ENCODE measurements around the gene PALB2. TPM values are rescaled to one million over a fixed set of nuclear protein-coding genes. Genes with fewer than 3 reads are reported as not detected.

The PALB2 gene
- total RNA-seq, 1 donor from 2014 or later: 4.9 TPM

DNA sequence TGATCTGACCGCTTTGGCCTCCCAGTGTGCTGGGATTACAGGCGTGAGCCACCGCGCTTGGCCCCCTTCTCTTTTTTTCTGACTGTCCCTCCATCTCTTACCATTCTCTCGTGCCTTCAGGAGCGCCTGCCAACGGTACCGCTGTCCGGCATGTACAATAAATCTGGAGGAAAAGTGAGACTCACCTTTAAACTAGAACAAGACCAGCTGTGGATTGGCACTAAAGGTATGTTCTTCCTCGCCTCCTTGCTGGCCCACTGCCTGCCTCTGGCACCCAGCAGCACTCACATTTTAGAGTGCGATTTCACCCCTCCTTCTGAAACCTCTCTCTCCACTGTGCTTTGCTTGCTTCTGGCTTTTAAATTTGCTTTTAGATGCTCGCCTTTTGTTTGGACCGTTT is 78.6 kb downstream of the PALB2 start:
- DNase-seq: no peak
- no peak for ATAC-seq (ENCODE audit: poor library complexity)
- intact Hi-C loops (cut with DNase I): no loop called here

DNA sequence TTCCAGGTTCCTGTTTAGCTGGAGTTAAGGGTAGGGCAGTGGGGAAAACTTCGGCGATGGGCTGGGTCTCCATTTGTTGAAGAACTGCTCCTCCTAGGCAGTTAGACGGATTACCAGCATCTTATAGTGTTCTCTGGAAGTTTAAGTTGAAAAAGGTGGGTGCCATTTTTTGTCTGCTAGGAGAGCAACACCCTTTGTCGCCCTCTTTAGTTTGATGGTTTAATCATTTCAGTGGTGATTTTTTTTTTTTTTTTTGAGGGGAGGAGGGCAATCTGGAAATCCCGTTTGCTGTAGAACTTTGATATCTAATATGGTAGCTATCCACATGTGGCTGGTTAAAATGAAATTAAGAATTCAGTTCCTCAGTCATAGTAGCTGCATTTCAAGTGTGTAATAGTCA is 79.5 kb downstream of the PALB2 start:
- no peak for ATAC-seq (ENCODE audit: poor library complexity)
- DNase-seq: no peak
- intact Hi-C loops (cut with DNase I): no loop called here

DNA sequence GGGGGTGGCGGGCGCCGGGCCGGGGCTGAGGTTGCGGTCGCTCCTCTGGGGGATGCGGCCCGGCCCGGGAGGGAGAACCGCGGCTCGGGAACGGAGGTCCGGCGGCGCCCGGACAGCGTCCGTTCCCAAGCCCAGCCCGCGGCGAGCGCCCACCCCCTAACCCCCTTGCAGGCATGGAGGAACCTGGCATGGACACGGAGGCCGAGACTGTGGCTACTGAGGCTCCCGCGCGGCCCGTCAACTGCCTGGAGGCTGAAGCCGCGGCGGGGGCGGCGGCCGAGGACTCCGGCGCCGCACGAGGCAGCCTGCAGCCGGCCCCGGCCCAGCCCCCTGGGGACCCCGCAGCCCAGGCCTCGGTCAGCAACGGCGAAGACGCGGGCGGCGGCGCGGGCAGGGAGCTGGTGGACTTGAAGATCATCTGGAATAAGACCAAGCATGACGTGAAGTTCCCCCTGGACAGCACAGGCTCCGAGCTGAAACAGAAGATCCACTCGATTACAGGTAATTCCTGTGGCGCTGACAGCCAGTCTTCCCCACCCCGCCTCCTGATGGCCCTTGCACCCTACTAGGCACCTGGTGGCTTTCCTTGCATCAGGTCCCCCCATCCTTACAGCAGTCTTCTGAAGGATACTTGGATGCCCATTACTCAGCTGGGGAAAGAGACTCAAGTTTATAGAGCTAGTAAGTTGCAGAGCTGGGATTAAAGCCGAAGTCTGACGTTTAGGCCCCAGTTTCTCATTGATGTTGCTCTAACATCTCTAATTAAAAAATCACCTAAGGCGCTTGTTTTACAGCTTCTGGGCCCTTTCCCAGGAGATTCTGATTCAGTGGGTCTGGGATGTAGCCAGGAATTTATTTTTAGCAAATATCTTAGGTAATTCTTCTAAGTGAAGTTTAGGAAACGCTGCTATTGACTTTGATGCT is 83.1 kb downstream of the PALB2 start:
- DNase-seq: peak; percentile 66

DNA sequence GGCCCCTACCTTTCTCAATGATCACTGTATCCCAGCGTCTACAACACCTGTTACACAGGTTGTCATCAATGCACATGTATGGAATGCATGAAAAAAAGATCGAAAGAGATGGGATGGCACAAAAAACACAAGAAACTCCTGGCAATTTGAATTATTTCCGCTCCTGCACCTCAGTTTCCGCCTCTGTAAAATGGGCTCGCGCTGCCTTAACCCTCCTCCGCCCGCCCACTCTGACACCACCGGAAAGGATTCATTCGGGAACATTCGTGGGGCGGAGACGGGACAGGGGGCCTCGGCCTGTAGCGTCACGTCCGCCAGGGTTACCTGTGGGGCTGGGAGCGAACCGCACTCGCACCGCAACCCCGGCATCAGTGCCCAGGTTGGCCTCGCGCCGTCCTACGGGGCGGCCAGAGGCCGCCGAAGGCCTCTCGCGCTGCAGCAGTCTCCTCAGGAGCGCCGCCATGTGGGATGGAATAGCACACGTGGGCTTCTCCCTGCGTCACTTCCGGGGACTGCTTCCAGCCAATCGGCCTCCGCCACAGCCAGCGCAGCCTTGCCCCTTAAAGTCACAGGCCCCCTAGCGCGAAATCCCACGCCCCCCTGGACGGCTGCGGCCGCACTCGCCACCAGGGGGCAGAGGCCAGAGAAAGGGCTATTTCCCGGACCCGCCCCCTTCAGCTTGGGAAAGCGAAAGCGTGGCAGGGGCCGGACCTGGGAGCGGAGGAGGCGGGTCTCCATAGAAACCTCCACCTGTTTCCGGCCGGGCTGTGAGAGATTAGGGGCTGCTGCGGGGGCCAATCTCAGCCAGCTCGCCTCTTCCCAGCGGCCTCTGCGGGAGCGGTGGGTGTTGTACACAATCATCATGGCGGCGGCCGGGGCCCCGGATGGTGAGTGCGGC is 84.0 kb downstream of the PALB2 start, which contains the start of the genes EARS2 and UBFD1:
EARS2 (minus strand) TSS at position 470 of the 898 bp plus-strand sequence; CDS start at position 463, 7 bp downstream.
UBFD1 (plus strand) TSS at position 847 of the 898 bp plus-strand sequence; CDS start at position 863, 16 bp downstream.
- DNase-seq (peak; percentile 99), ATAC-seq (ENCODE audit: poor library complexity) (peak; percentile 98)
- intact Hi-C loops (cut with DNase I): loop anchor here (5.0 kb wide), 1 partner anchor 40 kb away; the partner anchor contains the start of gene NDUFAB1

More for the DNA sequence above, 83.1 kb downstream of the PALB2 start:
- peak; percentile 9 for ATAC-seq (ENCODE audit: poor library complexity)
- intact Hi-C loops (cut with DNase I): loop anchor here (5.0 kb wide), 1 partner anchor 39 kb away; the partner anchor contains the start of gene NDUFAB1

DNA sequence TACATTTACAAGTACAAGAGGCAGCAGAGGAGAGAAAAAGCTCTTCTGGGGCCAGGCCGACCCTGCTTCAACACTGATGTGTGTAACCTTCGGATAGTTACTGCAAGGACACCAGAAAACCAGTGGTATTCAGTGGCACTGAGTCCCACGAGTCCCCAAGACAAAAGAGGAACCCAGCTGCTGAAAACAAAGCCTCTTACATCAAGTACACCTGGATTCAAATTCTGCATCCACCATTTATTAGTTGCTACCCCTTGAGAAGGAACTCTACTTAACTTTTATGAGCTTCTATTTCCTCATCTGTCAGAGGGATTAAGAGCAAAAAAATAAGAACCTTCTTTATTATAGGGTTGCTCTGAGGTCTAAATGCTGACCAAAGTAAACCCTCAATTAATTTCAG is 86.6 kb downstream of the PALB2 start:
- intact Hi-C loops (cut with DNase I): no loop called here
- ATAC-seq (ENCODE audit: poor library complexity) (no peak), DNase-seq (no peak)

Other genes with a start within 250 kb of the PALB2 start
- gene COG7, start 188.1 kb downstream of the PALB2 start, total RNA-seq: 11.5 TPM
- gene GGA2, start 130.8 kb downstream of the PALB2 start, total RNA-seq: 50.3 TPM
- 20.5 TPM for gene EARS2, start 84.0 kb downstream of the PALB2 start, total RNA-seq
- 47.0 TPM for gene UBFD1, start 83.6 kb downstream of the PALB2 start, total RNA-seq
- gene NDUFAB1, start 45.0 kb downstream of the PALB2 start, total RNA-seq: 585 TPM
- 34.4 TPM for gene DCTN5, start 156 bp upstream of the PALB2 start, total RNA-seq
- 1.2 TPM for gene PLK1, start 37.6 kb upstream of the PALB2 start, total RNA-seq
- gene ERN2, start 71.9 kb upstream of the PALB2 start, total RNA-seq: not detected
- gene CHP2, start 113.7 kb upstream of the PALB2 start, total RNA-seq: not detected
- gene PRKCB, start 194.7 kb upstream of the PALB2 start, total RNA-seq: 1.7 TPM